HepG2 (cell line): ENCODE data around the gene TM9SF3.

Source experiments
- CTCF ChIP-seq: sonication (generic); formaldehyde crosslinking; IDR thresholded peaks from 2 replicates; pipeline ENCODE4 v1.5.0; 2020; ENCODE audit warnings: mild to moderate bottlenecking, missing genetic modification reagents, moderate library complexity
- EZH2 ChIP-seq: conservative IDR thresholded peaks from 2 replicates; pipeline ENCODE4 v1.6.1; 2012; ENCODE audit warnings: mild to moderate bottlenecking, low read depth, low read length, moderate library complexity
- GATA4 ChIP-seq: sonication (generic); IDR thresholded peaks from 2 replicates; pipeline ENCODE4 v1.6.1; 2016; ENCODE audit warnings: antibody characterized with exemption, low read depth, borderline replicate concordance
- KAT7 ChIP-seq: IDR thresholded peaks from 2 replicates; pipeline ENCODE4 v1.6.1; 2018; ENCODE audit warnings: borderline replicate concordance, missing compliant biosample characterization
- MXI1 ChIP-seq: IDR thresholded peaks from 3 replicates; pipeline ENCODE4 v1.6.1; 2012; ENCODE audit warnings: low read depth, low read length, inconsistent platforms, borderline replicate concordance
- POLR2A ChIP-seq, 2 experiments: IDR thresholded peaks; 2 replicates each; pipeline ENCODE4 v1.6.1; 2011; ENCODE audit warnings: low read depth in 2 of 2, low read length in 2 of 2, mild to moderate bottlenecking in 1 of 2, moderate library complexity in 1 of 2; ENCODE audit not compliant: insufficient read depth in 1 of 2
- POLR2G ChIP-seq: fragments of 200-400 bp; formaldehyde crosslinking; IDR thresholded peaks from 2 replicates; pipeline ENCODE4 v1.6.1; 2018; ENCODE audit warnings: mild to moderate bottlenecking, low read depth, low read length, moderate library complexity
- REST ChIP-seq, 2 experiments: IDR thresholded peaks; 2 replicates each; pipeline ENCODE4 v1.6.1; 2011 to 2012; ENCODE audit warnings: low read length in 2 of 2, borderline replicate concordance in 1 of 2, low read depth in 1 of 2, mild to moderate bottlenecking in 1 of 2, moderate library complexity in 1 of 2
- SMC3 ChIP-seq: IDR thresholded peaks from 2 replicates; pipeline ENCODE4 v1.6.1; 2011; ENCODE audit warnings: low read length, improper control_type of control experiment
- SRY ChIP-seq: sonication (generic); formaldehyde crosslinking; IDR thresholded peaks from 2 replicates; pipeline ENCODE4 v1.8.0; 2022; ENCODE audit warnings: mild to moderate bottlenecking, missing genetic modification reagents
- U2AF2 ChIP-seq: fragments of 200-400 bp; formaldehyde crosslinking; IDR thresholded peaks from 2 replicates; pipeline ENCODE4 v1.6.1; 2017; ENCODE audit warnings: low read depth, mild to moderate bottlenecking, low read length
- YY1 ChIP-seq: IDR thresholded peaks from 2 replicates; pipeline ENCODE4 v1.6.1; 2011; ENCODE audit warnings: low read length, low read depth, moderate library complexity, mild to moderate bottlenecking; ENCODE audit not compliant: insufficient read depth, insufficient replicate concordance
- ZBTB7A ChIP-seq: sonication (generic); formaldehyde crosslinking; IDR thresholded peaks from 2 replicates; pipeline ENCODE4 v1.8.0; 2022; ENCODE audit warnings: mild to moderate bottlenecking, missing genetic modification reagents

- TF ChIP-seq REST (IDR thresholded peaks at IDR 0.05; ENCODE audit: borderline replicate concordance in 1 of 2, low read depth in 1 of 2, low read length in 2 of 2) (no peak), YY1 (no peak), MXI1 (no peak), POLR2A (IDR thresholded peaks at IDR 0.05; ENCODE audit: insufficient read depth in 1 of 2, low read depth in 2 of 2, low read length in 2 of 2) (no peak), EZH2 (no peak), KAT7 (CRISPR knock-in tag) (no peak), U2AF2 (no peak), POLR2G (no peak), SMC3 (no peak), ZBTB7A (no peak), GATA4 (no peak), CTCF (CRISPR knock-in tag) (no peak), SRY (no peak)
These were observed 2.3 kb downstream of the TM9SF3 start for GRCh38 chr10:96584474-96584873.
